DMS153 (cell line): ENCODE data around the gene IPCEF1.

Experiments used
- DNase-seq: peaks from one replicate; lab custom pipeline; 2025; lab: John Stamatoyannopoulos, UW

The IPCEF1 gene

DNA sequence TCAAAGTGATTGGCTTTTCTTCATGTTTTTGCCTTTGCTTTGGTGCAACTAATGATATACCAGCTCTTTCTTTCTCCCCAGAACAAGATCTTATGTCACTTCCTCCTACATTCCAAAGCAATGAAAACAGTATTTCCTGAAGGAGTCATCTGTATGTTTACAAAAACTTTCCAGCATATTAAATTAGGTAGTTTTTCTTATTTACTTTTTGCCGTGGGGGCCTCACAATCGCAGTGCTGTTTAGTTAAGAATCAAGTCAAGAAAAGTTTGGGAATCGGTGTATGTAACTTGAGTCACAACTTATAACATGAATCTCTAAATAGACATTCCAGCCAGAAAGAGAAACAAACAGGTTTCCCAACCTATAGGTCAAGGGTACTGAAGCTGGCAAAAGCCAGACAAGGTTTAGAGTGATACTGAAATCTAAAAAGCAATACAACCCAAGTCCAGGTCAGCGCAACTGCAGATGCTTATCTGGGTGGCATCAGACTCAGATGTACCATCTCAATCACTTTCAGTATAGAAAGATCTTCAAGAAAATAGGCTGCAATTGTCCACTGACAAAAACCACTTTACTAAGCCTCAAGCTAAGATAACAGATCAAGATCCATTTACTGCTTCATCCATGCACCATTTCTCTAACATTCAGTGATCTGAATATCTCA lies 63.6 kb downstream of the IPCEF1 start:
- no peak for DNase-seq

DNA sequence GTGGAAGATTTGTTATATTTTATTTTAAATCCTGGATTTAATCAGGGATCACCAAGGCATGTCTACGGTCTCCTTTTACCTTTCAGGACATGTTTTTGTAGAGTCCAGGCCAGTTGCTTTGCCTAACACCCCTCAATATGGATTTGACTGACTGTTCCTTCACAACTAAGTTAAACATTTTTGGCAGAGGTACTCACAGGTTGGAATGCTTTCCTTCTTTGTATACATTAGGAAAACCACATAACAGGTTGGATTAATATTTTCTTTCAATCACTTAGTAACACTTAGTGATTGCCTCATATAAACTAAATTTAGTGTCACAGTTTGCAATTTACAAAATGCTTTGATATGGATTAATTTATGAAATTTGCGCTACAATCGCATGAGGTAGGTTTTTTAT lies 64.5 kb downstream of the IPCEF1 start:
- no peak for DNase-seq

DNA sequence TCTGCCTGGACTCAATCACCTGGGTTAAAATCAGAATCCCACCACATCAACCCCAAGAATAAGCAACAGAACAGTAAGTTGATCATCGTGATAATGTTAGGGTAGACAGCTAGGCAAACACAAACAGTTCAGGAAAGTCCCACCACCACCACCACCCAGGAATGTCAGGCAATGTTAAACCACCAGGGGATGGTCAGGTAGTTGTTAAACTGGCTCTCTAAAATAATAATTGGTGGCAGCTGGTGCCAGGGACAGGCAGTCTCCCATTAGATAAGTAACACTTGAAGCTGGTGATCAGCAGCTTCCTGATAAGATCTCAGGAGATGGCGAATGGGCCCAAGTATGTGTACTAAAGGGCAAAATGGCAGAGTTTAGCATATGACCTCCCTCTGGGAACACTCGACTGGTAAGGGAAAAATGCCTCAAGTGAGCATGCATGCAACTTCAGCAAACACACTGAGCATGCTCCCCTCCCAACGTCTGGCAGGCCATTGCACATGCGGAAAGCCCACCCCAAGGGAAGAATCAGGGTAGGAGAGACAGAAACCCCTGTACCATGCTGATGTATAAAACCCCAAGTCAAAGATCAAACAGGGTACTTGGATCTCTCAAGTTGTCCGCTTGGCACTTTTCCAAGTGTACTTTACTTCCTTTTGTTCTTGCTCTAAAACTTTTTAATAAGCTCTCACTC lies 66.6 kb downstream of the IPCEF1 start:
- DNase-seq = peak; percentile 36

GRCh38 chr6:154285826-154286225 lies 70.8 kb downstream of the IPCEF1 start:
- DNase-seq = no peak

GRCh38 chr6:154284313-154284853 lies 72.2 kb downstream of the IPCEF1 start:
- DNase-seq = no peak

DNA sequence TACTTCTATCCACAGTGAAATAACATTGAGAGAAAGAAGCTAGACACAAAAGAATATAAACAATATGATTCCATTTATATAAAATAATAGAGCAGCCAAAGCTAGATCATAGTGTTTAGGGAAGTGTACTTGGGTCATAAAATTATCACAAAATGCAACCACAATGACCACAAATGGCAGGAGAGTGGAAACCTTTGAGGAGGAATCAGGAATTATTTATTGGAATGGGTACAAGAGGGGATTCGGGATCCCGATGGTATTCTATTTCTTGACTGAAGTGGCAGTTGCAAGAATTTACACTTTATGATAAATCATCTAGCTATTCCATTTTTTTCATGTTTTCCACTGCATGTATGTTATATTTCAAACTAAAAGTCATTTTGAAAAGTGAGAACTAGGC lies 76.1 kb downstream of the IPCEF1 start:
- no peak for DNase-seq

DNA sequence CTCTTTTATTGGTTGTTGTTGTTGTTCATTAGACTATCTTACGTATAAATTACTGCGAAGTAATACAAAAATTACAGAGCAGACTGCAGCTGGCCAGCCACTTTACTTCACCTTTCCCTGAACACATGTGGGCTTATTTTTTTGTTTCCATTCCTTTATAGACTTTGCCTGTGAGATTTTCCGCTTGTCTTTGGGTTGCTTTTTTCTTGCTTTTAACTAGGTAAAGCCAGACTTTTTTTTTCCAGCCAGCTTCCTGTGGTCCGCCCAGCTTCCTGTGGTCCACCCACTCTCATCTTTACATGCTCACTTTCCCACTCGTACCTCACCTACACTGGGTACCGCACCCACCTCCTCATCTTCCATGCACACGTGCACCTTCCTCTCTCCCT lies 79.0 kb downstream of the IPCEF1 start:
- DNase-seq = no peak

- DNase-seq = peak; percentile 33
Observed at GRCh38 chr6:154276810-154277628, 79.6 kb downstream of the IPCEF1 start.

DNA sequence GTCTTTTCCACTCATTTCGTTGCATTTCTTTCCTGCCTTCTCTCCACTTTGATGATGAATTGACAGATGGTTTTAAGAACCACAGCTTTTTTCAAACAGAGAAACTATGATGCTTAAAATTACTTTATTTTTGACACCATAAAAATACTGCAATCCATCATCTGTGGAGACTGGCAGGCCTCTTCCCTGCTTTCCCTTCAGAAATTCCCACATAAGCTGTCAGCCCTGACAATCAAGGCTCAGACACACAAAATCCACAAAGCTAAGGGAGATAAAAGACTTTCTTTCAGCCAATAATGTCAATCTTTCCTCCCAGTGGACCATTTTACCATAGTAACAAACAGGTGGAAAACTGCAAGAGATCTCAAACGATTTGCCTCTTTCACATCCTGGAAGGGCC lies 82.4 kb downstream of the IPCEF1 start:
- no peak for DNase-seq

DNA sequence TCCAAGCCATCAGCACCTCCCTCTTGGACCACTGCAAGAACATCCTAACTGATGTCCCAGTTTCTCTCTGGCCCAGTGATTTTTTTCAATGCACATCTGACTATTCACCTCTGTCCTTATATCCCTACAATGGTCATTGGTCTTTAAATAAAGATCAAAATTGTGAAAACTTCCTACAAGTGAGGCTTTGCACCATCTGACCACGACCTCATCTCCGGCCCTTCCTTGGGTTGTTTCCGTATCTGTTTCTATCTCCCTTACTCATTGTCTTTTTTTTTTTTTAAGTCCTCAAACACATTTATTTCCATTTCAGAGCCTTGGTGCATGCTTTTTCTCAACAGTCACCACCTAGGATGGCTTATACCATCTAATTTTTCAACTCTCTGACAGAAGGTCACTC lies 88.1 kb downstream of the IPCEF1 start:
- DNase-seq = no peak

GRCh38 chr6:154267508-154268106 lies 89.0 kb downstream of the IPCEF1 start:
- no peak for DNase-seq

DNA sequence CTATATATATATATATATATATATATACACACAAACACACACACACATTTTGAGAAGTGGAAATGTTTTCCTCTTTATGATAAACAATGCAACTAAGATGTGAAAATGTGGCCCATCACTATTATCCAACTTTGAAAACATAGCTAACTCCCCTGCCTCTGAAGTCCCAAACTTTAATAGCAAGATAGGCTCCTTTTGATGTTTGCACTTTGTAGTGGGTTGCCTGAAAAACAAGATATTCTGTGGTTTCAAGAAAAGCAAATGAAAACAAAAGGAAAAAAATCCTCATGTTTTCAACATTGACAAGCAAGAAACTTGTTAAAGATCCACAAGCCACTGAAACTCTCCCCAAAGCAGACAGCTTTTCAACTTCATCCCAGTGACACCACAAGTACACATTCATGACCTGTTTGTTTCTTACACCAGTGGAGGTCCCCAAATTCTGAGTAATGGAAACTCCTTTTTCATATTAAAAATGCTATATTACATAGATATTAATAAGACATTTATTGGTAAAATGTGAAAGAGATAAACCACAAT lies 90.0 kb downstream of the IPCEF1 start:
- DNase-seq = no peak

GRCh38 chr6:154261688-154262397 lies 94.8 kb downstream of the IPCEF1 start:
- DNase-seq = no peak

DNA sequence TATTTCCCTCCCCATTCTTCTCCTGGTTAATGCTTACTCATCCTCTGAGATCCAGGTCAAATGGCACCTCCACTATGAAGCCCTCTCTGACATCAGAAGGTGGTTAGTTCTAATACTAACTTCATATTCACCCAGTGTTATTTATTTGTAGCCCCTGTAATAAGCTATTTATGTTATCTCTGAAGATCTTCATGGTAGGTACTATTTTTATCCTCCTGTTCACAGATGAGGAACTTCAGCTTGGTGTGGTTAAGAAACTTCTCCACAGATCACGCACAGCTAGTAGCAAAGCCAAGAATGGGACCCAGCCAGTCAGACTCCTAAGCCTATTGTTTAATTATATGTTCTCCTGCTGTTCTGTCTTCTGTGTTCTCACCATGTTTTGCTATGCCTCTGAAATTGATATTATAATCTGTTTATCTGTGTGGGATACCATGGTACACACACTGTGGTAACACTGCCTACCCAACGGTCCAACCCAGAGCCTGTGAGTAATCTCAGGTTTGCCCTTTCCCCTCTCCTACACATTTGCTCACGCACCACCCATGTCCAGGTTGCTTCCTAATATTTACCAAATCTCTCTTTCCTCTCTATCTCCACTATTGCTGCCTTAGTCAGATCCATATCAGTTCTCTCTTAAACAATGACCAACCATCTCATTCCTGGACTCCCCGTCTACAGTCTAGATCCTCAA lies 98.4 kb downstream of the IPCEF1 start:
- no peak for DNase-seq

DNA sequence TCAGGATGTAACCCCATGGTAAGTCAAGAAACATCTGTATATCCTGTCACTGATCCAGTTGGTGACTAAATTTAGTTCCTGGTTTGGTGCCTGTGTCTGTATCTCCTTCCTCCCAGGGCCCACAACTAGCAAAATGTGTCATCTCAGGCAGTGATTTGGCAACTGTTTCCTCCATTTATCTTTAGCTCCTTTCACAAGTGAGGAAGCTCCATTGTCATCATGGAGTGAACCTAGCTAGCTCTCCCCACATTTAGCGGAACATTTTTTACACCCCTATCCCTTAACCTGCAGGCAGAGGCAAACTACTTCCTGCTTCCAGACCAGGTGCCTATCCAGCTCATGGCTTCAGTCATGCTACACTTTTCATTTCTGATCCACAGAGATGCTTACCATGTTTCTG lies 99.5 kb downstream of the IPCEF1 start:
- DNase-seq = no peak

DNA sequence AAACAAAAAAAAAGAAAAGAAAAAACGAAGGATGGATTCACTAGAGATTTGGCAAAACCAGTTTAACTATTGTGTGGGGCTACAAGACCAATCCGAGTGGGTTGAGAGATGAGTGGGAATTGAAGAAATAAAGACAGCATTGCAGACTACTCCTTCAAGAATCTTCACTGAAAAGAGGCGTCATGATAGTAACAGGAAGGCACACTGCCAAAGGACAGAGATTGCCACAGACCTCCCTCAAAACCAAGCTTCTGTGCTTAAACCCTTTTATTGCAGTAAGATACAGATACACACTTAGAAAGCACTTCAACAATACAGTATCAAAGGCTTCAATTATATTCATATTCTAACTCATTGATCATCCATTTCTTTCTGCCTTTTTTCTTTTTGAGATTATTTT lies 103.9 kb downstream of the IPCEF1 start:
- no peak for DNase-seq

GRCh38 chr6:154251116-154251515 lies 105.5 kb downstream of the IPCEF1 start:
- no peak for DNase-seq

- DNase-seq = no peak
Observed at GRCh38 chr6:154249499-154250298, 106.9 kb downstream of the IPCEF1 start.

DNA sequence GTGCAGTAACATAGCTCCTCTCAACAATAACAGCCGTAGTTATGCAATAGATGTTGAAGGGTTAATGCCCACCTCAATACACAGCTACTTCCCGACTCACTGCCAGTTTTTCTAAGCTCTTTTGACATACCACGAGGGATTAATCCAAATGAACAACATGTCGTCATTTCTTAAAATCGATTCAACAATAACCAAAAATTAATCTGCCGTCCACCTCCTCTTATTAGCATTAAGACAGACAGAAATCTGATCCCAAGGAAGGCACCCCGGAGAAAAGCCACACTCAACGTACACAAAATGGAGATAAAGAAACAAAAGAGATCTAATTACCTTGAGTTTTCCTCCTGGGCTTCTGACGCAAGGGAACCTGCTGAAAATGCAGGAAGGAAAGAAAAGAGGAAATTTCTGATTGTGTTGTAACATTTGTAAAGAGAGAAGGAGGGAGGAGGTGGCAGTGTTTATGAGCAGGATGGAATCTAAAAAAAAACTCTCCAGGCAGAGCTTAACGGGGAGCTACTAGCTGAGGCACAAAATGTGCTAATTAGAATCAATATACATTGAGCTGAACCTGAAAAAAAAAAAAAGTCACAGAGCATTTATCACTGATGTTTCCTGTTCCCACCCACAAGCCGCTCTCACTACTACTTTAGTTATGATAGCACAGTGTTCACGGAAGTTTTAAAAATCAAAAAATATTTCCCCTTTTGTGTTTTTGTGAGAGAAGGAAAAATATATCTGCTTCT lies 109.3 kb downstream of the IPCEF1 start:
- no peak for DNase-seq
